Spinal cord (tissue), 10 donors: ENCODE data around the gene ADARB1. TPM values are rescaled to one million over a fixed set of nuclear protein-coding genes. Genes with fewer than 3 reads are reported as not detected.

Experiments
- DNase-seq, 6 donors: peaks; one replicate each; pipeline versions ENCODE4 v3.0.0 to v3.0.0-alpha.2; 2013 to 2015; ENCODE audit warnings: low spot score in 6 of 6, low read depth in 4 of 6
- H3K27ac ChIP-seq: one replicate; pipeline ENCODE4 v1.5.1; 2013; ENCODE audit warnings: low read depth, low read length, control low read depth
- H3K27me3 ChIP-seq: one replicate; pipeline ENCODE4 v1.6.1; 2013; ENCODE audit warnings: low read length; ENCODE audit not compliant: control insufficient read depth, insufficient read depth
- H3K36me3 ChIP-seq: one replicate; pipeline ENCODE4 v1.6.1; 2013; ENCODE audit warnings: low read length; ENCODE audit not compliant: control insufficient read depth, insufficient read depth
- H3K4me1 ChIP-seq: one replicate; pipeline ENCODE4 v1.6.1; 2013; ENCODE audit warnings: low read length; ENCODE audit not compliant: control insufficient read depth, insufficient read depth
- H3K4me3 ChIP-seq: one replicate; pipeline ENCODE4 v1.5.1; 2013; ENCODE audit warnings: low read depth, low read length, control low read depth
- H3K9me3 ChIP-seq: one replicate; pipeline ENCODE4 v1.6.1; 2013; ENCODE audit warnings: low read length; ENCODE audit not compliant: control insufficient read depth, insufficient read depth
- WGBS: methylation state at CpG from one replicate; pipeline ENCODE4 v1.1.5; 2013; ENCODE audit warnings: missing lambda C conversion rate; ENCODE audit not compliant: insufficient coverage; 5-methylcytosine and 5-hydroxymethylcytosine counted together
- polyA plus RNA-seq, 2 donors: library from polyadenylated mRNA; unstranded; fragments of 120-200 nt; gene quantifications; one replicate each; pipeline ENCODE4 v1.2.1, GENCODE V29; 2013; ENCODE audit not compliant: insufficient read length in 2 of 2
- total RNA-seq, 2 donors: library from RNA; depleted of rRNA in 1 of 2; stranded (reverse); fragments of 120-200 nt in 1 of 2; fragments of >200 nt in 1 of 2; gene quantifications; one replicate each; pipeline versions ENCODE4 v1.2.3 to v1.2.4, GENCODE V29; 2013 to 2014
- donor health status: healthy.

ADARB1 gene
- total and polyA plus RNA-seq, 4 donors, result 18.2 to 39.4 (median 28.8) TPM

DNA sequence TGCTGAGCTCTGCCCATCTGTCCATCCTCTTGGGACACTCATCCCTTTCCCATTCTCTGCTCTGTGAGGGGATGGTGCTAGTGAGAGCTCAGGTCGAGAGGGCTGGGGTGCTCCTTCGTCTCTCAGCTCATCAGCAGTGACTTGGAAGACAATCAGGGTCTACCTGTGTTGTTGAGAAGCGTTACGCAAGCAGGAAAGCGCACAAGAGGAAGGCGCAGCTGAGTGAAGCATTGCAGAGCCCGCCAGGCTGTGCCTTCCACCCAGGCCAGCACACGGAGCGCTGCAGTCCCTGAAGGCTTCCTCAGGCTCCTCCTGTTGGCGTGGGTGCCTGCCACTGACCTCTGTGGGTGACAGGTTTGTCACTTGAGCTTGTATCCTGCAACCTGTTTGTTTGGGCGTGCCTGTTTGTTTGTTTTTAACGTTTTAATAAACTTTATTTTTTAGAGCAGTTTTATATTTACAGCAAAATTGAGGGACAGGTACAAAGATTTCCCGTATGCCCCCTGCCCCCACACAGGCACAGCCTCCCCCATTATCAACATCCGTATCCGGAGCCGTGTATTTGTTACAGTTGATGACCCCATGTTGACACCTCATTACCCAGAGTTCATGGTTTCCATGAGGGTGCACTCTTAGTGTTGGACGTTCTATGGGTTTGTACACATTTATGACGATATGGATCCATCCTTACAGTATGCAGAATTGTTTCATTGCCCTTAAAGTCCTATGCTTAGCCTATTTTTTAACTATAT lies 36.7 kb downstream of the ADARB1 start:
- DNase-seq, result no peak
- no peaks in the 10 kb centered on the region for H3K27me3 ChIP-seq
- H3K4me3 ChIP-seq, result no peak overlapping the region
- H3K4me1 ChIP-seq, result peaks cover 11% of the 10 kb centered on the region
- H3K9me3 ChIP-seq, result no peaks in the 10 kb centered on the region
- H3K27ac ChIP-seq, result no peak overlapping the region
- no peaks in the 10 kb centered on the region for H3K36me3 ChIP-seq
- 77% methylated on average over 9 of the region's 18 CpGs for WGBS

DNA sequence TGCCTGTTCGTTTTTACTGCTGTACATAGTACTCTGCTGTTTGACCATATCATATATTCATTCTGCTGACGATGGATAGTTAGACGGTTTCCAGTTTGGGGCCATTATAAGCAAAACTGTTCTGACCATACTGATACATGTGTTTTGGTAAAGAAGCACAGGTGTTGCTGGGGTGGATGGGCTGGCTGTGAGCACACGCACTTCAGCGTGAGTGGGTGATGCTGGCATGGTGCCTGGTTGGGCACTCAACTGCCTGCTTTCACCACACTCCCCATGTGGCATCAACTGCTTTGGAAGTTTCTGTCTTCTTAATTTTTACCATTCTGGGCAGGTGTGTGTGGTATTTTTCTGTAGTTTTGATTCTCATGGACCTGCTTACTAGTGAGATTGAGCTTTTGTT lies 37.3 kb downstream of the ADARB1 start:
- no peaks in the 10 kb centered on the region for H3K27me3 ChIP-seq

DNA sequence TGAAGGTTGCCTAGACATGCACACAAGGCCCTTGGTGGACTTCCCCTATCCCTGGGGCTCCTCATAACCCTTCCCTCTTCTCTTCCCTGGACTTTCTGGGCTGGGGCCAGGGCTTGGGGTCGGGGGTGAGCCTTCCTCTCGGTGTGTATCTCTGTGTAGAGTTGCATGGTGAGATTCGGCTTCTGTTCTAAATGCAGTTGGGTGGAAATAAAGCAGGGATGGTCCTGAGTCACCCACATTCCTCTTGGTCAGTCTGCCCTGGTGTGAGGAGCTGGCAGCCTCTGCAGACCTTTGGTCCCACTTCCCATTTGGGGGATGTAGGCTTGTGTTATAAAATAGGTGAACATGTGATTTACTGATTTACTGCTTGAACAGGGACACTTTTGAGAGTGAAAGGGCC lies 38.0 kb downstream of the ADARB1 start:
- Histone ChIP-seq H3K9me3 (no peaks in the 10 kb centered on the region), H3K27me3 (no peaks in the 10 kb centered on the region), H3K27ac (no peak overlapping the region), H3K4me1 (peaks cover 5% of the 10 kb centered on the region), H3K4me3 (no peak overlapping the region), H3K36me3 (no peaks in the 10 kb centered on the region)
- DNase-seq, result no peak
- WGBS, result 88% methylated on average over 1 of the region's 3 CpGs

More for the DNA sequence above, 37.3 kb downstream of the ADARB1 start:
- no CpG with 5 or more reads among the region's 5 CpGs for WGBS
- H3K4me1 ChIP-seq, result peaks cover 5% of the 10 kb centered on the region
- H3K27ac ChIP-seq, result no peak overlapping the region
- no peaks in the 10 kb centered on the region for H3K36me3 ChIP-seq
- DNase-seq, result no peak
- no peaks in the 10 kb centered on the region for H3K9me3 ChIP-seq
- no peak overlapping the region for H3K4me3 ChIP-seq

- Histone ChIP-seq H3K36me3 (no peaks in the 10 kb centered on the region), H3K4me1 (peaks cover 5% of the 10 kb centered on the region), H3K4me3 (no peak overlapping the region), H3K27ac (no peak overlapping the region), H3K27me3 (no peaks in the 10 kb centered on the region), H3K9me3 (no peaks in the 10 kb centered on the region)
- DNase-seq, result no peak
- WGBS, result 94% methylated on average over 4 of the region's 6 CpGs
These were observed 39.2 kb downstream of the ADARB1 start for GRCh38 chr21:45113543-45113942.

DNA sequence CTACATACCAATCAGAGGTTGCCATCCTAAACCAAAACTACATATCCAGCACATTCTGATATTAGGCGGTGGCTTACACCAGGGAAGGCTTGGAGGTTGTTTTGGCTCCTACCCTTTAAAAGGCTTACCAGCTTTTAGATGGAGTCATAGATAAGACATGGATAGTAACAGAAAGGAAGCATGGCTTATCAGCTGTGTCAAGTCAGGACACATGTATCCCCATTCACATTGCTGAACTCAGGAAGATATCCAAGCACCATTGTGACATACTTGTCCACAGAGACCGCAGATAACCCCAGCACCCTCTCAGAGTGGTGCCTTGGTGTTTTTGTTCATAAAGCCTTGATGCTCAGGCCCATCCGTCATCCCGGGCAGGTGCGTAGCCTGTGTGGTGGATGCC lies 39.7 kb downstream of the ADARB1 start:
- H3K4me1 ChIP-seq, result peaks cover 5% of the 10 kb centered on the region
- H3K36me3 ChIP-seq, result no peaks in the 10 kb centered on the region
- no CpG with 5 or more reads among the region's 5 CpGs for WGBS
- H3K9me3 ChIP-seq, result no peaks in the 10 kb centered on the region
- no peak for DNase-seq
- H3K27me3 ChIP-seq, result no peaks in the 10 kb centered on the region
- no peak overlapping the region for H3K4me3 ChIP-seq
- no peak overlapping the region for H3K27ac ChIP-seq

DNA sequence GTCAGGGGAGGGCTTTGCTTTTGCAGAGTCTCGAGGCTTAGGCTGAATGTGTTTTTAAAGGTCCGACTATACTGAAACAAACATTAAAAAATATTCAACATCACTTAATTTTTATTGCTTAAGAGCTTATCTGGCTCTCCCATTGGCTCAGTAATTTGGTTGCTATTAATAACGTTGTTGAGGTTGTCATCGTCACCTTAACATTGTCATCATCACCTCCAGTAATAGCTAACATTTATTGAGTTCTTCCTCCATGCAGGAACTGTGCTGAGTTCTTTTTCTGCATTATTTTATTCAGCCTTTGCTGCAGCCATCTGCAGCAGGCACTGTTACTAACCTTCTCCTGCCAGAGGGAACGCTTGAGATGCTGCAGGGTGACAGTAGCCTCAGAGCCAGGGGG lies 40.1 kb downstream of the ADARB1 start:
- 69% methylated on average over 2 of the region's 5 CpGs for WGBS
- no peak overlapping the region for H3K27ac ChIP-seq
- peaks cover 5% of the 10 kb centered on the region for H3K4me1 ChIP-seq
- H3K4me3 ChIP-seq, result no peak overlapping the region
- DNase-seq, result peak in 1 of 6 donors; percentile 31
- no peaks in the 10 kb centered on the region for H3K9me3 ChIP-seq
- no peaks in the 10 kb centered on the region for H3K27me3 ChIP-seq
- H3K36me3 ChIP-seq, result no peaks in the 10 kb centered on the region

DNA sequence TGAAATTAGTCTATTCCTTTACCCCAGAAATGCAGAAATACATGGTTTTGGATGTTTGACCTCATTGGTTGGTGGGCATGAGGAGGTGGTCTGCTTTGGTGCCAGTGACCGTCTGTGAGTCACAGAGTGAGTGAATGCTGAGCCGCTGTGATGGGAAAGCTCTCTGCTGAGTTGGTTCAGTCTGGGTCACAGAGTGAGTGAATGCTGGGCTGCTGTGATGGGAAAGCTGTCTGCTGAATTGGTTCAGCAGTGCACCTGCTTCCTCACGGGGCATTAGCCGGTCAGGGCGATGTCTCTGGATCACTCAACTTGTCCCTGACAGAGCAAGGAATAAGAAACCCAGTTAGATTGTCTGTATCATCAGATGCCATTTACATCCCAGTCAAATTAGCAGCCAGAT lies 40.8 kb downstream of the ADARB1 start:
- DNase-seq, result no peak
- H3K27me3 ChIP-seq, result no peaks in the 10 kb centered on the region
- H3K27ac ChIP-seq, result no peak overlapping the region
- 70% methylated on average over 2 of the region's 5 CpGs for WGBS
- H3K9me3 ChIP-seq, result no peaks in the 10 kb centered on the region
- no peaks in the 10 kb centered on the region for H3K36me3 ChIP-seq
- peaks cover 5% of the 10 kb centered on the region for H3K4me1 ChIP-seq
- no peak overlapping the region for H3K4me3 ChIP-seq

GRCh38 chr21:45116066-45116465 lies 41.7 kb downstream of the ADARB1 start:
- Histone ChIP-seq H3K36me3 (no peaks in the 10 kb centered on the region), H3K9me3 (no peaks in the 10 kb centered on the region), H3K27ac (no peak overlapping the region), H3K27me3 (no peaks in the 10 kb centered on the region), H3K4me1 (no peaks in the 10 kb centered on the region), H3K4me3 (no peak overlapping the region)
- DNase-seq, result no peak
- 92% methylated on average over 2 of the region's 6 CpGs for WGBS

DNA sequence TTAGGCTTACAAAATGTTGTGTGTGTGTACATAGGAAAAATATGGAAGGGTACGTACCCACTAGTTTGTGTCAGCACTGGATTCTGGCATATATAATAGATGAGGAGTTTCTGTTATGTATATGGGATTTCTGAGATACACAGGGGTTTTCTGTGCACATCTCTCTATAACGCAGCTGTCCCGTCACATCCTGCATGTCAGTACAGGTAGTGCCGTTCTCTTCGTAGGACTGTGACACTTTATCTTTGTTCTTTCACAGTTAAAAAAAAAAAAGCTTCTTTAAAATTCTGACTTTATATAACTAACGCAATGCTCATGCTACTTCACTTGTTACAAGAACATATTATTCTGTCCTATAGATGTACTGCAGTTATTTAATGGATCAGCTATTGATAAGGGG lies 42.9 kb downstream of the ADARB1 start:
- H3K9me3 ChIP-seq, result no peaks in the 10 kb centered on the region
- H3K27me3 ChIP-seq, result no peaks in the 10 kb centered on the region
- H3K27ac ChIP-seq, result no peak overlapping the region
- no peaks in the 10 kb centered on the region for H3K36me3 ChIP-seq
- no peak overlapping the region for H3K4me3 ChIP-seq
- H3K4me1 ChIP-seq, result peaks cover 3% of the 10 kb centered on the region
- WGBS, result 93% methylated on average over 3 of the region's 6 CpGs
- no peak for DNase-seq

GRCh38 chr21:45118099-45118498 lies 43.7 kb downstream of the ADARB1 start:
- Histone ChIP-seq H3K9me3 (no peaks in the 10 kb centered on the region), H3K4me3 (no peak overlapping the region), H3K27me3 (no peaks in the 10 kb centered on the region), H3K27ac (no peak overlapping the region), H3K4me1 (peaks cover 3% of the 10 kb centered on the region), H3K36me3 (no peaks in the 10 kb centered on the region)
- no peak for DNase-seq
- WGBS, result no CpG with 5 or more reads among the region's 2 CpGs
